WTC11 (cell line): Measurements from ENCODE around the gene ELP5. TPM values are rescaled to one million over a fixed set of nuclear protein-coding genes. Genes with fewer than 3 reads are reported as not detected.

Experiments used
- ATAC-seq: fragments of 200-7000 bp; cut with Tn5 transposase; 2 replicates; pipeline ENCODE4 v1.10.0; 2021; ENCODE audit warnings: mild to moderate bottlenecking, moderate library complexity
- CTCF ChIA-PET: fragments of 300-600 bp; sonication (Branson Sonifier 250); formaldehyde crosslinking; loops from one replicate; lab custom pipeline; 2021; ENCODE audit warnings: antibody characterized with exemption; lab: Charles Lee
- POLR2A ChIA-PET: fragments of 350-600 bp; sonication (Branson Sonifier 250); formaldehyde crosslinking; loops from one replicate; lab custom pipeline; 2021; ENCODE audit warnings: antibody characterized with exemption; lab: Charles Lee
- DNase-seq: peaks from one replicate; pipeline ENCODE4 v3.0.0; 2021; ENCODE audit warnings: low spot score
- H3K27ac Mint-ChIP-seq: 2 replicates; pipeline ENCODE4 v1.8.0; 2021; ENCODE audit warnings: mixed read lengths
- H3K27me3 Mint-ChIP-seq: 2 replicates; pipeline ENCODE4 v1.8.0; 2021; ENCODE audit warnings: low read depth, mild to moderate bottlenecking, moderate library complexity, mixed read lengths
- H3K36me3 Mint-ChIP-seq: 2 replicates; pipeline ENCODE4 v1.8.0; 2021; ENCODE audit warnings: mixed read lengths
- H3K4me1 Mint-ChIP-seq: 2 replicates; pipeline ENCODE4 v1.8.0; 2022; ENCODE audit warnings: mixed read lengths
- H3K4me3 Mint-ChIP-seq: 2 replicates; pipeline ENCODE4 v1.8.0; 2021; ENCODE audit warnings: mild to moderate bottlenecking, moderate library complexity, mixed read lengths
- H3K9me3 Mint-ChIP-seq: 2 replicates; pipeline ENCODE4 v1.8.0; 2021; ENCODE audit warnings: mixed read lengths
- ATF1 ChIP-seq: sonication (generic); formaldehyde crosslinking; IDR thresholded peaks from 2 replicates; pipeline ENCODE4 v1.8.1; 2023; ENCODE audit warnings: mild to moderate bottlenecking, moderate library complexity, missing genetic modification reagents
- CBFB ChIP-seq: sonication (generic); formaldehyde crosslinking; IDR thresholded peaks from 2 replicates; pipeline ENCODE4 v1.8.1; 2022; ENCODE audit warnings: mild to moderate bottlenecking, low read depth, missing genetic modification reagents
- ELF4 ChIP-seq: sonication (generic); formaldehyde crosslinking; IDR thresholded peaks from 2 replicates; pipeline ENCODE4 v1.8.1; 2022; ENCODE audit warnings: low read depth, mild to moderate bottlenecking, moderate library complexity, missing genetic modification reagents
- EMX1 ChIP-seq: fragments of 250-450 bp; sonication (Bioruptor Pico); IDR thresholded peaks from 2 replicates; pipeline ENCODE4 v1.8.0; 2021; ENCODE audit warnings: mild to moderate bottlenecking
- GABPB1 ChIP-seq: sonication (generic); formaldehyde crosslinking; IDR thresholded peaks from 2 replicates; pipeline ENCODE4 v1.8.1; 2023; ENCODE audit warnings: mild to moderate bottlenecking, missing genetic modification reagents
- GTF2I ChIP-seq: fragments of 250-450 bp; sonication (Bioruptor Pico); conservative IDR thresholded peaks from 2 replicates; pipeline ENCODE4 v1.4.0; 2021; ENCODE audit warnings: mild to moderate bottlenecking
- JAZF1 ChIP-seq: fragments of 250-450 bp; sonication (Bioruptor Pico); IDR thresholded peaks from 2 replicates; pipeline ENCODE4 v1.9.0; 2021; ENCODE audit warnings: moderate library complexity, mild to moderate bottlenecking, inconsistent platforms
- NFYB ChIP-seq: sonication (generic); formaldehyde crosslinking; conservative IDR thresholded peaks from 2 replicates; pipeline ENCODE4 v1.8.0; 2022; ENCODE audit warnings: low read depth, missing genetic modification reagents
- PRRX2 ChIP-seq: fragments of 250-450 bp; sonication (Bioruptor Pico); IDR thresholded peaks from 2 replicates; pipeline ENCODE4 v1.8.0; 2021; ENCODE audit warnings: mild to moderate bottlenecking
- RELA ChIP-seq: sonication (generic); formaldehyde crosslinking; IDR thresholded peaks from 2 replicates; pipeline ENCODE4 v1.8.1; 2022; ENCODE audit warnings: missing genetic modification reagents, mild to moderate bottlenecking, borderline replicate concordance
- SMAD3 ChIP-seq: sonication (generic); formaldehyde crosslinking; IDR thresholded peaks from 2 replicates; pipeline ENCODE4 v1.8.0; 2022; ENCODE audit warnings: missing genetic modification reagents, mild to moderate bottlenecking, borderline replicate concordance
- SMAD4 ChIP-seq: sonication (generic); formaldehyde crosslinking; IDR thresholded peaks from 2 replicates; pipeline ENCODE4 v1.8.0; 2022; ENCODE audit warnings: mild to moderate bottlenecking, missing genetic modification reagents
- TEAD1 ChIP-seq: sonication (generic); formaldehyde crosslinking; IDR thresholded peaks from 2 replicates; pipeline ENCODE4 v1.8.0; 2022; ENCODE audit warnings: mild to moderate bottlenecking, missing genetic modification reagents
- ZBTB21 ChIP-seq: sonication (generic); formaldehyde crosslinking; IDR thresholded peaks from 2 replicates; pipeline ENCODE4 v1.8.1; 2023; ENCODE audit warnings: mild to moderate bottlenecking, missing genetic modification reagents, borderline replicate concordance
- ZNF138 ChIP-seq: sonication (generic); formaldehyde crosslinking; conservative IDR thresholded peaks from 2 replicates; pipeline ENCODE4 v1.8.1; 2022; ENCODE audit warnings: mild to moderate bottlenecking, moderate library complexity, missing genetic modification reagents
- ZNF317 ChIP-seq: sonication (generic); formaldehyde crosslinking; IDR thresholded peaks from 2 replicates; pipeline ENCODE4 v1.8.1; 2023; ENCODE audit warnings: low read depth, mild to moderate bottlenecking, moderate library complexity, missing genetic modification reagents, borderline replicate concordance
- ZNF416 ChIP-seq: fragments of 250-450 bp; sonication (Bioruptor Pico); IDR thresholded peaks from 2 replicates; pipeline ENCODE4 v1.9.0; 2021; ENCODE audit warnings: mild to moderate bottlenecking, inconsistent platforms
- ZNF671 ChIP-seq: fragments of 250-450 bp; sonication (Bioruptor Pico); IDR thresholded peaks from 2 replicates; pipeline ENCODE4 v1.8.0; 2021; ENCODE audit warnings: mild to moderate bottlenecking
- total RNA-seq: library from RNA; stranded (reverse); gene quantifications from 3 replicates; pipeline ENCODE4 v1.2.3, GENCODE V29; 2021
- TF ChIP-seq, protein P1 (sequence below): sonication (generic); formaldehyde crosslinking; IDR thresholded peaks from 2 replicates; pipeline ENCODE4 v1.8.0; 2023; ENCODE audit warnings: missing genetic modification reagents
- TF ChIP-seq, protein P2 (sequence below): sonication (generic); formaldehyde crosslinking; IDR thresholded peaks from 2 replicates; pipeline ENCODE4 v1.8.0; 2022; ENCODE audit warnings: mild to moderate bottlenecking, missing genetic modification reagents
- TF ChIP-seq, protein P3 (sequence below): fragments of 250-450 bp; sonication (Bioruptor Pico); IDR thresholded peaks from 2 replicates; pipeline ENCODE4 v1.8.0; 2021; ENCODE audit warnings: mild to moderate bottlenecking
- TF ChIP-seq, protein P4 (sequence below): sonication (generic); formaldehyde crosslinking; IDR thresholded peaks from 2 replicates; pipeline ENCODE4 v1.8.1; 2023; ENCODE audit warnings: mild to moderate bottlenecking, missing genetic modification reagents, moderate library complexity
- TF ChIP-seq, protein P5 (sequence below): sonication (generic); formaldehyde crosslinking; IDR thresholded peaks from 2 replicates; pipeline ENCODE4 v1.8.0; 2022; ENCODE audit warnings: missing genetic modification reagents

The ELP5 gene
- total RNA-seq, 1 experiment from 2014 or later, result 101 TPM

DNA sequence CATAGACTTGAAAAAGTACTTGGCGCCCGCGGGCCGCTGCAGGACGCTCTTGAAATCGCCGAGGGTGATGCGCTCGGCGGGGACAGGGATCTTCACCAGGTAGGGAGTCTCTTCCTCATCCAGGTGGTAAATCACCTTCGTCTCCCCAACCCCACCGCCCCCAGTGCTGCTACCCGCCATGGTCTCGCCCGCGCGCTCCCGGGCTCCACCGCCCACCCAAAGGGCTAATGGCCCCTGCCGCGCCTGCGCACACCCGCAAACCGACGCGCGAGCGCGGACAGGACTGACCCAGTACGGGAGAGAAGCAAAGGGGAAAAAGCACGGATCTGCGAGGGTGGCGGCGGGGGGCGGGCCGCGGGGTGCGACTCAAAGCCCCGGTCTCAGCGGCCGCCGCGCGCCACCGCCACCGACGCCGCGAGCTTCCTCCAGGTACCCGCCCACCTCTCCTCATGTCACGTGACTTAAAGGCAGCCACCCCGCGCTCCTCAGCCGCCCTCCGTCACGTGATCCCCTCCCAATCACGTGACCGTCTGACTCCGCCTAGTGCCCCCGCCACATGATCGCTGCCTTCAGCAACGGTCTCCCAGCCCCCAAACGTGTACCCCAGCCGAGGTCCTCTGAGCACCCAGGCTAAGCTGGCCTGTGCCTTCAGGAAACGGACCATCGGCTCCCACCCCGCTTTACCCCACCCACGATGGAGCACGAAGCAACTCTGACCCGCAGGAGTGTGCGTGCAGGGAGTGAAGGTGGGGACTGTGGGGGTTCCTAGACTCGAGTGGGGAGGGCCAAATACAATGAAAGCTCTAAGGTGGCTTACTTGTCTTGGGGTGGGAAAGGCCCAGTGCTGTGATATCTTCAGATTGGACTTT is 17.7 kb upstream of the ELP5 start, which contains the start of gene DVL2 (continued):
- TF ChIP-seq ZNF416 (CRISPR knock-in tag) (peak; percentile 98), ZBTB21 (CRISPR knock-in tag) (peak; percentile 90), CBFB (CRISPR knock-in tag) (peak; percentile 51; the same call in 1 of the 2 replicates), SMAD4 (no peak), ATF1 (peak; percentile 97), PRRX2 (CRISPR knock-in tag) (peak; percentile 95), JAZF1 (CRISPR knock-in tag) (no peak), GABPB1 (CRISPR knock-in tag) (peak; percentile 74), TEAD1 (peak; percentile 60; the same call in 1 of the 2 replicates), EMX1 (CRISPR knock-in tag) (peak; percentile 88), GTF2I (CRISPR knock-in tag) (no peak), ZNF671 (peak; percentile 84; the same call in 1 of the 2 replicates), ZNF138 (CRISPR knock-in tag) (peak; percentile 78), SMAD3 (peak; percentile 92)
- TF ChIP-seq, protein P1, sequence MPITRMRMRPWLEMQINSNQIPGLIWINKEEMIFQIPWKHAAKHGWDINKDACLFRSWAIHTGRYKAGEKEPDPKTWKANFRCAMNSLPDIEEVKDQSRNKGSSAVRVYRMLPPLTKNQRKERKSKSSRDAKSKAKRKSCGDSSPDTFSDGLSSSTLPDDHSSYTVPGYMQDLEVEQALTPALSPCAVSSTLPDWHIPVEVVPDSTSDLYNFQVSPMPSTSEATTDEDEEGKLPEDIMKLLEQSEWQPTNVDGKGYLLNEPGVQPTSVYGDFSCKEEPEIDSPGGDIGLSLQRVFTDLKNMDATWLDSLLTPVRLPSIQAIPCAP (CRISPR knock-in tag), result peak; percentile 83; the same call in 1 of the 2 replicates
- TF ChIP-seq, protein P2, sequence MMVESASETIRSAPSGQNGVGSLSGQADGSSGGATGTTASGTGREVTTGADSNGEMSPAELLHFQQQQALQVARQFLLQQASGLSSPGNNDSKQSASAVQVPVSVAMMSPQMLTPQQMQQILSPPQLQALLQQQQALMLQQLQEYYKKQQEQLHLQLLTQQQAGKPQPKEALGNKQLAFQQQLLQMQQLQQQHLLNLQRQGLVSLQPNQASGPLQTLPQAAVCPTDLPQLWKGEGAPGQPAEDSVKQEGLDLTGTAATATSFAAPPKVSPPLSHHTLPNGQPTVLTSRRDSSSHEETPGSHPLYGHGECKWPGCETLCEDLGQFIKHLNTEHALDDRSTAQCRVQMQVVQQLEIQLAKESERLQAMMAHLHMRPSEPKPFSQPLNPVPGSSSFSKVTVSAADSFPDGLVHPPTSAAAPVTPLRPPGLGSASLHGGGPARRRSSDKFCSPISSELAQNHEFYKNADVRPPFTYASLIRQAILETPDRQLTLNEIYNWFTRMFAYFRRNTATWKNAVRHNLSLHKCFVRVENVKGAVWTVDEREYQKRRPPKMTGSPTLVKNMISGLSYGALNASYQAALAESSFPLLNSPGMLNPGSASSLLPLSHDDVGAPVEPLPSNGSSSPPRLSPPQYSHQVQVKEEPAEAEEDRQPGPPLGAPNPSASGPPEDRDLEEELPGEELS (CRISPR knock-in tag), result peak; percentile 68; the same call in 1 of the 2 replicates
- TF ChIP-seq, protein P3, sequence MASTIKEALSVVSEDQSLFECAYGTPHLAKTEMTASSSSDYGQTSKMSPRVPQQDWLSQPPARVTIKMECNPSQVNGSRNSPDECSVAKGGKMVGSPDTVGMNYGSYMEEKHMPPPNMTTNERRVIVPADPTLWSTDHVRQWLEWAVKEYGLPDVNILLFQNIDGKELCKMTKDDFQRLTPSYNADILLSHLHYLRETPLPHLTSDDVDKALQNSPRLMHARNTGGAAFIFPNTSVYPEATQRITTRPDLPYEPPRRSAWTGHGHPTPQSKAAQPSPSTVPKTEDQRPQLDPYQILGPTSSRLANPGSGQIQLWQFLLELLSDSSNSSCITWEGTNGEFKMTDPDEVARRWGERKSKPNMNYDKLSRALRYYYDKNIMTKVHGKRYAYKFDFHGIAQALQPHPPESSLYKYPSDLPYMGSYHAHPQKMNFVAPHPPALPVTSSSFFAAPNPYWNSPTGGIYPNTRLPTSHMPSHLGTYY, result peak; percentile 94
- TF ChIP-seq, protein P4, sequence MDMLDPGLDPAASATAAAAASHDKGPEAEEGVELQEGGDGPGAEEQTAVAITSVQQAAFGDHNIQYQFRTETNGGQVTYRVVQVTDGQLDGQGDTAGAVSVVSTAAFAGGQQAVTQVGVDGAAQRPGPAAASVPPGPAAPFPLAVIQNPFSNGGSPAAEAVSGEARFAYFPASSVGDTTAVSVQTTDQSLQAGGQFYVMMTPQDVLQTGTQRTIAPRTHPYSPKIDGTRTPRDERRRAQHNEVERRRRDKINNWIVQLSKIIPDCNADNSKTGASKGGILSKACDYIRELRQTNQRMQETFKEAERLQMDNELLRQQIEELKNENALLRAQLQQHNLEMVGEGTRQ (CRISPR knock-in tag), result peak; percentile 100

DNA sequence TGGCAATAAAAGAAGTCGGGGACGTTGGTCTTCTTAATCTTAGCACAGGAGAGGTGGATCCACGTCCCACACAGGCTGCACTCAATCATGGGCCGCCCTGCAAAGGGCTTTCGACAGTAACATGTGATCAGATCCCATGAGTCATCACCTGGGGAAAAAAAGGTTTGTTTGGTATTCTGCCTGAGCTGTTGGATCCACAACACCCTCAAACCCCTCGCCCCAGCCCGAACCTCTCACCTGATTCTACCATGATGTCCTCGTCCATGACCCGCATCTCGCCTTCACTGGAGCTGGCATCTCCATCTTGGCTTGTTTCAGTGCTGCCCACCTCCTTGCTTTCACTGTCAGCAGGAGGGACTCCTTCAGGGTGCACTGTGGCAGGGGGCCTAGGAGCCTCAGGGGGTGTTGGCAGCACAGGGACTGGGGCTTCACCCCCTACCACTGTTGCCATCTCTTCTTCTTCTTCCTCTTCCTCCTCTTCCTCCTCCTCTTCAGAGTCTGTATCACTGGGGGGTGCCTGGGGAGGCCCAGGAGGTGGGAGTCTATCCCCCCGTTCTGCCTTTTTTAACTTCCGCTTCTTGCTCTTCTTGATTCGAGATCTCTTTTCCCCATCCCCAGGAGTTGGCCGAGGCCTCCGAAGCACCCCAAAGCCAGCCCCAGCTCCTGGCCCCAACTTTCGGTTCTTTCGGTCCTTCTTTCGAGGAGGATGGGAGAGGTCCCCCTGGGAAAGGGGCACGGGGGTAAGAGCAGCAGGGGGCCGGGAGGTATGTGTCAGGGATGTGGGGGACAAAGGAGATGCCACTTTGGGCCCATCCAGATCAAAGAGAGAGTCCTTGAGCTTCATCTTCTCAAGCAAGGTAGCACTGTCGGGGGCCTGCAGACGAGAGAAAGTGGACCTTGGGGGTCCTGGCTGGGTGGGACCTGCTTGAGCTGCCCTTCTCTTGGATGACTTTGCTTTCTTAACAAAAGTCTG is 16.0 kb upstream of the ELP5 start:
- Mint-ChIP-seq H3K9me3 (no peaks in the 10 kb centered on the region), H3K4me3 (no peak overlapping the region), H3K27ac (no peak overlapping the region; the same call in none of the 2 replicates), H3K27me3 (no peaks in the 10 kb centered on the region), H3K4me1 (peaks cover 38% of the 10 kb centered on the region), H3K36me3 (peaks cover 30% of the 10 kb centered on the region)
- POLR2A ChIA-PET, result no interaction called here
- DNase-seq (no peak), ATAC-seq (no peak)
- CTCF ChIA-PET, result interaction anchor here (6.0 kb wide), 1 partner anchor 15 kb away, joined by 36 read pairs; the partner anchor contains the start of genes ACADVL and DLG4
- TF ChIP-seq NFYB (CRISPR knock-in tag) (no peak), ELF4 (CRISPR knock-in tag) (no peak), ZNF317 (CRISPR knock-in tag) (no peak), RELA (no peak), CBFB (CRISPR knock-in tag) (no peak)
- TF ChIP-seq, protein P1 (CRISPR knock-in tag), result no peak
- TF ChIP-seq, protein P5, sequence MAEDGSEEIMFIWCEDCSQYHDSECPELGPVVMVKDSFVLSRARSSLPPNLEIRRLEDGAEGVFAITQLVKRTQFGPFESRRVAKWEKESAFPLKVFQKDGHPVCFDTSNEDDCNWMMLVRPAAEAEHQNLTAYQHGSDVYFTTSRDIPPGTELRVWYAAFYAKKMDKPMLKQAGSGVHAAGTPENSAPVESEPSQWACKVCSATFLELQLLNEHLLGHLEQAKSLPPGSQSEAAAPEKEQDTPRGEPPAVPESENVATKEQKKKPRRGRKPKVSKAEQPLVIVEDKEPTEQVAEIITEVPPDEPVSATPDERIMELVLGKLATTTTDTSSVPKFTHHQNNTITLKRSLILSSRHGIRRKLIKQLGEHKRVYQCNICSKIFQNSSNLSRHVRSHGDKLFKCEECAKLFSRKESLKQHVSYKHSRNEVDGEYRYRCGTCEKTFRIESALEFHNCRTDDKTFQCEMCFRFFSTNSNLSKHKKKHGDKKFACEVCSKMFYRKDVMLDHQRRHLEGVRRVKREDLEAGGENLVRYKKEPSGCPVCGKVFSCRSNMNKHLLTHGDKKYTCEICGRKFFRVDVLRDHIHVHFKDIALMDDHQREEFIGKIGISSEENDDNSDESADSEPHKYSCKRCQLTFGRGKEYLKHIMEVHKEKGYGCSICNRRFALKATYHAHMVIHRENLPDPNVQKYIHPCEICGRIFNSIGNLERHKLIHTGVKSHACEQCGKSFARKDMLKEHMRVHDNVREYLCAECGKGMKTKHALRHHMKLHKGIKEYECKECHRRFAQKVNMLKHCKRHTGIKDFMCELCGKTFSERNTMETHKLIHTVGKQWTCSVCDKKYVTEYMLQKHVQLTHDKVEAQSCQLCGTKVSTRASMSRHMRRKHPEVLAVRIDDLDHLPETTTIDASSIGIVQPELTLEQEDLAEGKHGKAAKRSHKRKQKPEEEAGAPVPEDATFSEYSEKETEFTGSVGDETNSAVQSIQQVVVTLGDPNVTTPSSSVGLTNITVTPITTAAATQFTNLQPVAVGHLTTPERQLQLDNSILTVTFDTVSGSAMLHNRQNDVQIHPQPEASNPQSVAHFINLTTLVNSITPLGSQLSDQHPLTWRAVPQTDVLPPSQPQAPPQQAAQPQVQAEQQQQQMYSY, result no peak
